Cortex of kidney (tissue), 1 donor: Measurements from ENCODE around the gene TNNI2.

Source experiments
- DNase-seq: peaks from one replicate; lab custom pipeline; 2025; lab: John Stamatoyannopoulos, UW

Gene TNNI2

GRCh38 chr11:1834779-1835670 lies 3.8 kb upstream of the TNNI2 start, which contains the start of gene SYT8:
Gene SYT8 (plus strand): TSS chr11:1834990. CDS start chr11:1835106, 116 bp downstream.
- no peak for DNase-seq

GRCh38 chr11:1835671-1836010 lies 3.1 kb upstream of the TNNI2 start:
- no peak for DNase-seq

- no peak for DNase-seq
These were observed 2.5 kb upstream of the TNNI2 start for GRCh38 chr11:1836011-1836945.

- no peak for DNase-seq
These were observed 1.4 kb upstream of the TNNI2 start for GRCh38 chr11:1837171-1838076.

- no peak for DNase-seq
These were observed 730 bp upstream of the TNNI2 start for GRCh38 chr11:1838077-1838425.

GRCh38 chr11:1839204-1839923 lies 583 bp downstream of the TNNI2 start:
- DNase-seq, result no peak

GRCh38 chr11:1839924-1840779 lies 1.4 kb downstream of the TNNI2 start:
- no peak for DNase-seq

GRCh38 chr11:1840780-1841480 lies 2.1 kb downstream of the TNNI2 start:
- no peak for DNase-seq

- no peak for DNase-seq
These were observed 2.8 kb downstream of the TNNI2 start for GRCh38 chr11:1841511-1842148.

- no peak for DNase-seq
These were observed 3.6 kb downstream of the TNNI2 start for GRCh38 chr11:1842149-1843097.

GRCh38 chr11:1843098-1843473 lies 4.3 kb downstream of the TNNI2 start:
- DNase-seq, result no peak

- DNase-seq, result no peak
These were observed 5.0 kb downstream of the TNNI2 start for GRCh38 chr11:1843796-1844195.

GRCh38 chr11:1844221-1845094 lies 5.7 kb downstream of the TNNI2 start:
- DNase-seq, result no peak

- DNase-seq, result no peak
These were observed 6.3 kb downstream of the TNNI2 start for GRCh38 chr11:1845095-1845429.

- DNase-seq, result no peak
These were observed 7.0 kb downstream of the TNNI2 start for GRCh38 chr11:1845561-1846452.

- no peak for DNase-seq
These were observed 7.7 kb downstream of the TNNI2 start for GRCh38 chr11:1846453-1846932.
